Activated CD4-positive, alpha-beta T cell treated with anti-CD3 and anti-CD28 coated beads, Interleukin-2, amount 50 U/mL, for 24 hours (primary cell): ENCODE results near the gene ROMO1.
"Not testable (repeated sequence)": the region's sequence is repeated elsewhere in the genome, so short reads cannot be mapped to it uniquely, and the experiment has no call there.

ENCODE experiments used
- DNase-seq, 2 donors: peaks; one replicate each; pipeline ENCODE4 v3.0.0-alpha.2; 2020; ENCODE audit warnings: low read depth in 1 of 2, low spot score in 1 of 2

The ROMO1 gene

GRCh38 chr20:35729836-35730582 is 30.8 kb downstream of the ROMO1 start:
- DNase-seq: no peak

- DNase-seq: no peak
Measured at GRCh38 chr20:35730583-35731468, 31.6 kb downstream of the ROMO1 start.

DNA sequence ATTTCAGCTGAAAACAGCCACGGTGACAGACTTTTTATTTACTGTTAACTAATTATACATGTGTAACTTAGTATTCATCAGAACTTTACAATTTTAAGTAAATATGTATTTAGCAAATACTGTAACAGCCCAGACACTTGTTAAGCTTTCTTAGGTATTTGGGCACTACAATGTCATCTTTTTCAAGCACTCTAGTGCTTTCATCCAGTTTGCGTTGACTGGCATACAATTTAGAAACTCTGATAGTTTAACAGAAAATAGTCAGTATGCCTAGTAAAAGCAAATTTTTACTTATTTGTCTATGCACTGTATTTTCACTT is 32.2 kb downstream of the ROMO1 start:
- DNase-seq: no peak

DNA sequence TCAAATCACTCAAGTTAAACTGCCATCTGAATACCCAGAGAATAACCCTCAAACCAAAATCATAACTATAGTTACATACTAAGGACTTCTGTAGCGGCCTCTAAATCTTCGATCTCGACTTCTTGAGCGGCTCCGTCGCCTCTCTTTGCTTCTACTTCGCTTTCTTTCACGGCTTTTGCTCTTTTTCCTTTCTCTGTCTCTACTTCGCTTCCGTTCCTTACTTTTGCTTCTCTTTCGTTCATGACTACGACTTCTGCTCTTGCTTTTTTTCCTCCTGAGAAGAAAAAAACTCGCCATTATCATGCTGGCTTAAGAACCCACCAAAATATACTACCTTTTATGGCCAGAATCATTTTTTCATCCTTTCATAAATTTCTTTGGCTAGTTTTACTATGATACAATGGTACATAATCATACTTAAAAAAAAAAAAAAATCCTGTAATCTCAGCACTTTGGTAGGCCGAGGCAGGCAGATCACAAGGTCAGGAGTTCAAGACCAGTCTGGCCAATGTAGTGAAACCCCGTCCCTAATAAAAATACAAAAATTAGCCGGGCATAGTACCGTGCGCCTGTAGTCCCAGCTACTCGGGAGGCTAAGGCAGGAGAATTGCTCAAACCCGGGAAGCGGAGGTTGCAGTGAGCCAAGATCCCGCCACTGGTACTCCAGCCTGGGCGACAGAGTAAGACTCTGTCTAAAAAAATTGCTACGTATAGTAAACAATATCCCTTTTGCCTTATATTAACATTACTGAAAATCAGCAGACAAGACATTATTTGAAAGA is 32.8 kb downstream of the ROMO1 start:
- DNase-seq: no peak

DNA sequence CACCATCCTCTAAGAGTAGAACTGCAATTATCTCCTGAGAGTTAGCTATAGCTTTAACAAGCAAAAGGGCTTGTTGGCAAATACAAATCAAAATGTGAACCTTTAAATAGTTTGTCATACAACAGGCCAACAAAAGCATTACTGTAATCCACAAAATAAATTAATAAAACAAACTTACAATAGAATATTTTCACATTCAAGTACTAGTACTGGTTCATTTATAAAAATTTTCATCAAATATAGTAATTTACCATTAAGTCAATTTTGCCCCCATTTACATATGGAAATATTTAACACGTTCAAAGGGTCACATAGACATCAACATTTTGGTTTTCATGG is 33.4 kb downstream of the ROMO1 start:
- DNase-seq: no peak

DNA sequence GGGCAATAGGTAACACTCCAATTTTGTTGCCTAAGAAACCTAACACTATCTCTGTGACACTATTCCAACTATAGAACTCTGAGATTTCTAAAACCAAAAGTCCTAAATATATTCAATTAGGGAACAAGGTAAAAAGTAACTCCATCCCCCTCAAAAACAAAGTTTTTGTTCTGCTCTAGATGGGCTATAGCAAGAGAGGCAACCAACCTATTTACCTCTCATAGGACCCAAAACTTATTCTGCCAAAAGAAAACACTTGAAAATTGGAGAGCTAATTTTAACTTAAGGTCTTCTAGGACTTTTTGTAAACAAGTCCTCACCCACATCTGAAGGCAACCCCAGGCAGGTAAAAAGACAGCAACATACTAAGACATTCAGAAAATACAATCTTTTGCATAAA is 35.2 kb downstream of the ROMO1 start:
- no peak for DNase-seq

DNA sequence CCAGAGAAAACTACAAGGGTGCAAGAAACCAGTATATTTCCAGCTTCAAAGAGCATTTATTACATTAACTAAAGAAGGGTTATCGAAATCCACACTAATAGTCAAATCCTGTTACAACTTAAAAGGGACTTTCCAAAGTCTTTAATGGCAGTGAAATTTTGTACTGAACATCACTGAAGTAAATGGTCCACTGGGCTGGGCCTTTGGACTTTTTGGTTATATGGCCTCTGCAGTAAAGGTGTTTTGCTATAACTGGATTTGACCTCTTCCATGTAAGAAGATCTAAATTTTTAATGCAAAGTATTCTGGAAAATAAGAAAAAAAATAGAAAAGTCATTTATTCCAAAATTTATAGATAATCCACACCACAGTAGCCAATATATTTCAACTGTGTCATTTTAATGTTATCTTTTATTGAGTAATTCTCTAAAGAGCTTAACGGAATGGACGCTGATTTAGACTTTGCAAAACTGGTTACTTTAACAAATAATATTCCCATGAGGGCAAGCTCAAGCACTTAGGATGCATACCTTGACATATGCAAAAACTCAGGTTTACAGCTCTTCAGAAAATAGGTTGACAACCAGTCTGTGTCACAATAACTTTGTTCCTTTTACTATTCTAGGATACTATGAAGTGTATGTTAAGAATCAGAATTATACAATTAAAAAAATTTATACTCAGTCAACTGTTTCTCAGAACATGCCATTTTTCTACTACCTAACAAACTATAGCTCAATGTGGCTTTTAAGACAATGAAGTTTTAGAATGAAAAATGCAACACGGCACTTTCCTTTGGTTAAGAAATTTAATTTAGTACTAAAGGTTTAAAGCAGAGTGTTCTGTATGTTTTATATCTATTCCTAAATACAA is 35.8 kb downstream of the ROMO1 start:
- DNase-seq: no peak

DNA sequence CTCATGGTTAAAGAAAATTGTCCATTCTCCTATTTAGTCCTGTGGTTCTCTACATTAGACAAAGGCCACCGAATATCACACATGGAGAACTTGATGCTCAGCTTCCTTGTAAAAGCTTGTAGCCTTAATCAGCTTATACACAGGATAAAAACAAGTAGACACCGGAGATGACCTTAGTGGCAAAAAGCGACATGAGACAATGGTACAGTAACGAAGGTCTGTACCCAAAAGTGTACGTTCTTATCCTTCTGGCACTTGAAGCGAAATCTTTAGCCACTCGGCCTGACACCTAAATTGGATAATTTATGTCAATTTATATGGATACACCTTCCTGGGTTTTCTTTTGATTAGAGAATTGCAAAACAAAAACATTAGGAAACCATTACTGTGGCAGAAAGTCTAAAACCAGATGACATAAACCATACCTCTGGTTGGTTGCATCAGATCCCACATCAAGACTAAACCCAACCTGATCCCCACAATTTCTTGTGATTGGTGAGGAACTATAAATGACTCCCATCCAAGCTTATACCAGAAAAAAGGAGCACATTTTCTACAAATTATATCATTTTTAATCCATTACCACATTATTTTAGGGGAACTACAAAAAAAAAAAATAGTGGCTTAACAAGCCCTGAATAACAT is 36.7 kb downstream of the ROMO1 start:
- DNase-seq: no peak

DNA sequence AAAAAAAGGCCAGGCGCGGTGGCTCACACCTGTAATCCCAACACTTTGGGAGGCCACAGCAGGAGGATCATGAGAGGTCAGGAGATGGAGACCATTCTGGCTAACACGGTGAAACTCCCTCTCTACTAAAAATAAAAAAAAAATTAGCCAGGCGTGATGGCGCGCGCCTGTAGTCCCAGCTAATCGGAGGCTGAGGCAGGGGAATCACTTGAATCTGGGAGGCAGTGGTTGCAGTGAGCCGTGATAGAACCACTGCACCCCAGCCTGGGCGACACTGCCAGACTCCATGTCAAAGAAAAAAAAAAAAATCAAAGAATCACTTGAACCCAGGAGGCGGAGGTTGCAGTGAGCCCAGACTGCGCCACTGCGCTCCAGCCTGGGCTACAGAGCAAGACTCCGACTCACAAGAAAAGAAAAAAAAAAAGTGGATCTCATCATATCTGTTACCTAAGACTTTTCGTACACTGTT is 38.7 kb downstream of the ROMO1 start:
- DNase-seq: no peak

- DNase-seq: no peak
Measured at GRCh38 chr20:35738410-35739179, 39.4 kb downstream of the ROMO1 start.

GRCh38 chr20:35739294-35740163 is 40.3 kb downstream of the ROMO1 start:
- no peak for DNase-seq

DNA sequence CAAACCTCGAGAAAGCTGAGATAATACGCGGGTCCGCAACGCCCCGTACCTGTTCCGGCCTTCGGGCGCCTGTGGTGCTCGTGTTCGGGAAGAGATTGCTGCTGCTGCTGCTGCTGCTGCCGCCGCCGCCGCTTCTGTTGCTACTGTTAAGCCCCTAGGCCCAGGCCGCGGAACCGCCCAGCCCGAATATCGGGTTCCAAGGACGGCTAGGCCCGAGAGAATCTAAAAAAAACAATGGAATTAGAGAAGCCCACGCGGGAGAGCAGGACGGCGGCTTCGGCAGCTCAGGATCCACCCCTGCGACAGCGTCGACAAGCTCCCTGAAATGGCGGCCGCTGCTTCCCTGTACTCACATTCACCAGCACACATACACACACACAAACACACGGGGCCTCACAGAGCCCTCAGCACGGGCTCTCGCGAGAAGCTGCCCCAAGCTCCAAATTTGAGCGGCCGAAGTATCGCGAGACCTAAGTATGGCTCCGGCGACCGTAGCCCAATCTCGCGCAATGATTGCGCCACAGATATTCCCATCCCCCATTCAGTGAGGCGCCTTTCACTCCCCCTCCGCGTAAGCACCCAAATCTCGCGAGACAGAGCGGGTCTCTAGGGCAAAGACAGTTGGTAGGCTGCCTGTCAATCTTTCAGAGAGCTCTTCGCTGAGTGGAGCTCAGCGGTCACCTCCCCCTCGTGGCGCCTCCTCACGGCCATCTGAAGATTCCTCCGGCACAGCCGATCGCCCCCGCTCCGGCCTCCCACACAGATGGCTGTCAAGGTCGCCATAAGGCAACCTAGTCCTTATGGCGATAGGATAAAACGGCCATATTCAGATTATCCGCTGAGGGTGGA is 42.9 kb downstream of the ROMO1 start, which contains the start of gene RBM39:
Gene RBM39, minus strand, starts transcription at position 369 of the 849 bp plus-strand sequence. CDS start 1,386 bp downstream, outside the sequence.
- DNase-seq: peak; percentile 97 to 100

GRCh38 chr20:35742741-35743523 is 43.7 kb downstream of the ROMO1 start:
- DNase-seq: no peak

DNA sequence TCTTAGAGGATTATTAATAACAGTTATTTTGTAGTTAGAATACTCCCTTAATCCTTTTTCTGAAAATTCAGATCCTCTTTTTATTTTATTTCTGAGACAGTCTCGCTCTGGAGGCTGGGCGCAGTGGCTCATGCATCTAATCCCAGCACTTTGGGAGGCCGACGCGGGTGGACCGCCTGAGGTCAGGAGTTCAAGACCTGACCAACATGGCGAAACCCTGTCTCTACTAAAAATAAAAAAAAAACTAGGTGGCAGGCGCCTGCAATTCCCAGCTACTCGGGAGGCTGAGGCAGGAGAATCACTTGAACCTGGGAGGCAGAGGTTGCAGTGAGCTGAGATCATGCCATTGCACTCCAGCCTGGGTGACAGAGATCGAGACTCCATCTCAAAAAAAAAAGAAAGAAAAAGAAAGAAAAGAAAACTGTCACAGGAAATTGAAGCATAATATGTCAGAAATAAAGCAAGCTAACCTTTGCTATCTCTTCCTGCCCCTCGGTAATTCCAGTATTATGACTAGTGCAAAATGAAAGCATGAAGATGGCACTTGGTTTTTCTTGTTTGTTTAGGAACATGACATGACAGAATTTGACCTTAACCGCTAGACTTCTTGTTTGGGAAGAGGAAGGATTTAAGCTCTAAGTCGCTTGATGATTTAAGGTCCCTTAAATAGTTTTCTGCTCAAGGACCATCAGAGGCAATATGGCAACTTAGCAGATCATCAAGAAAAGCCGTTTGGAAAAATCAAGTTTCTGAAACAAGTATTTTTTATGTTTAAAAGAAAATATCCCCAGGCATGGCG is 44.7 kb downstream of the ROMO1 start:
- no peak for DNase-seq

- not testable (repeated sequence) for DNase-seq
Measured at GRCh38 chr20:35744492-35744841, 45.3 kb downstream of the ROMO1 start.
